AG09319 (cell line): ENCODE data around the gene MADD.

Experiments used
- DNase-seq: peaks from one replicate; pipeline ENCODE4 v3.0.0-alpha.2; 2010; ENCODE audit warnings: low read depth; ENCODE audit errors: extremely low read depth
- TF ChIP-seq, protein P1 (sequence below): IDR thresholded peaks from 2 replicates; pipeline ENCODE4 v1.5.1; 2011; ENCODE audit warnings: low read depth, mild to moderate bottlenecking, inconsistent platforms, low read length, moderate library complexity

Gene MADD

DNA sequence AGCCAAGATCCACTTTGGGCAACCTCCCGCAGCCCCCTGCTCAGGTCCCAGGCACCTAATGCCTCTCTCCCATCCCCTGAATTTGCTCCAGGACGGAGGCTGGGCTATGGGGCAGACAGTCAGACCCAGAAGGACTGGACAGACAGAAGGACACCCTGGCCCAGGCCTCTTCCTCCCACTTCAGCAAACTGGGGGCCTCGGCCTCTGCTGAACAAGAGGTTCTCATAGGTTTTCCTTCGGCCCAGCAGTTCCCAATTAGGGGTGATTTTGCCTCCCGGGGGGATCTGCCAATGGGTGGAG, 104.7 kb downstream of the MADD start:
- TF ChIP-seq, protein P1, sequence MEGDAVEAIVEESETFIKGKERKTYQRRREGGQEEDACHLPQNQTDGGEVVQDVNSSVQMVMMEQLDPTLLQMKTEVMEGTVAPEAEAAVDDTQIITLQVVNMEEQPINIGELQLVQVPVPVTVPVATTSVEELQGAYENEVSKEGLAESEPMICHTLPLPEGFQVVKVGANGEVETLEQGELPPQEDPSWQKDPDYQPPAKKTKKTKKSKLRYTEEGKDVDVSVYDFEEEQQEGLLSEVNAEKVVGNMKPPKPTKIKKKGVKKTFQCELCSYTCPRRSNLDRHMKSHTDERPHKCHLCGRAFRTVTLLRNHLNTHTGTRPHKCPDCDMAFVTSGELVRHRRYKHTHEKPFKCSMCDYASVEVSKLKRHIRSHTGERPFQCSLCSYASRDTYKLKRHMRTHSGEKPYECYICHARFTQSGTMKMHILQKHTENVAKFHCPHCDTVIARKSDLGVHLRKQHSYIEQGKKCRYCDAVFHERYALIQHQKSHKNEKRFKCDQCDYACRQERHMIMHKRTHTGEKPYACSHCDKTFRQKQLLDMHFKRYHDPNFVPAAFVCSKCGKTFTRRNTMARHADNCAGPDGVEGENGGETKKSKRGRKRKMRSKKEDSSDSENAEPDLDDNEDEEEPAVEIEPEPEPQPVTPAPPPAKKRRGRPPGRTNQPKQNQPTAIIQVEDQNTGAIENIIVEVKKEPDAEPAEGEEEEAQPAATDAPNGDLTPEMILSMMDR = no peak
- no peak for DNase-seq

DNA sequence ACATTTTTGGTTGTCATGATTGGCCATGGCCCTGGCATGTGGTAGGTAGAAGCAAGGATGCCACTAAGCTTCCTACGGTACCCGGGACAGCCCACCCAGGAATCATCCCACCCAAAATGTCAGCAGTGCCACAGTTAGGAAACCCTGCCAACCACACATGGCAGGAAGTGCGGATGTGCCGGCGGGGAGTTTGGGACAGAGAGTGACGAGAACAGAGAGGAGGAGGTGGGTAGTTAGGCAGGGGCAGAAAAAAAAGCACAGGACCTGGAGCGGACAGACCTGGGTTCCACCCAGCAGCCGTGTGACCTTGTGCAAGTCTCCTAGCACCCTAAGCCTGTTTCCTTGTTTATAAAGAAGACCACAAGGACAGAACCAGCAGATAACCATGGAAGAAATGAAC, 105.1 kb downstream of the MADD start:
- TF ChIP-seq, protein P1 = no peak

DNA sequence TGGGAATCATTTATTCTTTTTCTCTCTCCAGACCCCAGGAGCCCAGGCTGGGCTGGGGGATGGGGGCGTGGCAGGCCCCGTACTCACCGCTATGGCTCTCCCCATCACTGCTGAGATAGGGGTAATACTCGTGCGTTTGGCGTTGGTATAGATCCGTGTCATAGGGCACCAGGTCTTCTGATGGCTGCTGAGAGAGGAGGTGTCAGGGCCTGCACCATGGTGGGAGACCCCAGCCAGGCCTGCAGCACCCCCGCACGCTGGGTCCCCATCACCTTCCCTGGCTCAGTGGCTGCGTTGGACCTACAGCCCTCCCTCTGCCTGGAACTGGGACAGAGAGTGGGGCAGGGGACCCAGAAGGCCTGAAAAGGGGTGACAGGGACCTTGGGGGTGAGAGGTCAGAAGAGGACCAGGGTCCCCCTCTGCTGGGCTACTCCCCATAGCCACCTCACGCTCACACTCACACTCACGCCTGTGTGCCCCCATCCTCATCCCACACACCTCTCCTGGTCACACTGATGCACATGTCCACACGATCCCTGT, 105.7 kb downstream of the MADD start:
- TF ChIP-seq, protein P1 = no peak

More for the DNA sequence above, 105.1 kb downstream of the MADD start:
- DNase-seq = no peak

DNA sequence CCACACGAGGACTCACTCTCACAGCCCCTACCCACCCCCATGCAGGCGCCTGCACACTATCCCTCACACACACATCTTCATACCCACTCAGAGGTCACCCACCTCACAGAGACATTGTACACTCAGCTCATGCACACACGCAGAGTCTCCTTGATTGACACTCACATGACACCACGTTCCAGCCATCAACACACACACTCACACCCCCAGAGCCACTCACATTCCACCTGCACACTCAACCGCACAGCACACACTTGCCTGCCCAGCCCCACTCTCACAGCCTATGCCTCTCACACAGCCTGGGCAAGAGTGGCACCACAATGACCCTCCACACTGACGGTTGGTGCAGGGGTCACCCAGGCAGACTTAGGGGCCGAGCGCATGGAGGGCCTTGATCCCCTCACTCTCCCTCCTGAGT, 106.2 kb downstream of the MADD start:
- TF ChIP-seq, protein P1 = no peak
- DNase-seq = no peak

More for the DNA sequence above, 105.7 kb downstream of the MADD start:
- no peak for DNase-seq

DNA sequence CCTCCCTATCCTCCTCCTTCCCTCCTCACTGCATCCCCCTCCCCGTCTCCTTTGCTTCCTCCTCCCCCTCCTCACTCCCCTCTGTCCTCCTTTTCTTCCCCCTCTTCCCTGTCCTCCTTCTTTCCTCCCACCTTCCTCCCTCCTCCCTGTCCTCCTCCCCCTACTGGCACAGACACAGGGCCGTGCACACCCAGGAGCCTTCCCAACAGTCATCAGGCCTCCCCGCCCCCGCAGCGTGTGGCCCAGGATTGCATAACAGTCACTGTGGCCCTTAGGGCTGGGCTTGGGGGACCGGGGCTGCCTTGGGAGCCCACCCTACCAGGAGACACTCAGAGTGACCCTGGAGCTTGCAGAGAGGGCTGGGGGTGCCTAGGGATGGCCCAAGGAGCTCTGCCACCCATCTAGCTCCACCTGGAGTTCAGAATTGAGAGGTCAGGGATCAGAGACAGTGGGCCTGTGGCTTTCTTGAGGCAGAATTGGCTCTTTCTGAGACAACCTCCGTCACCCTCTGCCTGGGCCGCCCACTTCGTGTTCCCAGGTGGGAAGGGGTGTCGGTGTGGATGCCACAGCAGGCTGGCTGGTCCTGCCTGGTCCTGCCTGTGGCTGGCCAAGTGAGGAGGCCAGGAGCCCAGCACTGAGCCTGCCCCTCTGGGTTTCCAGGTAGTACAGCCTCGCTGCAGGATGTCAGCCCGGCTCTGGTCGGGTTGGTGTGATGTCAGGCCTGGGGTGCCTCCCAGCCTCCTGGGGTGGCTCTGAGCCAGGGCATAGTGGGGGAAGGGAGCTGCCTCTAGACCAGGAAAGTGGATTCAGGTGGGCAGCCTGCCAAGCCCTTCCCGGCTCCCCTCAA, 106.8 kb downstream of the MADD start:
- DNase-seq = no peak
- TF ChIP-seq, protein P1 = no peak

DNA sequence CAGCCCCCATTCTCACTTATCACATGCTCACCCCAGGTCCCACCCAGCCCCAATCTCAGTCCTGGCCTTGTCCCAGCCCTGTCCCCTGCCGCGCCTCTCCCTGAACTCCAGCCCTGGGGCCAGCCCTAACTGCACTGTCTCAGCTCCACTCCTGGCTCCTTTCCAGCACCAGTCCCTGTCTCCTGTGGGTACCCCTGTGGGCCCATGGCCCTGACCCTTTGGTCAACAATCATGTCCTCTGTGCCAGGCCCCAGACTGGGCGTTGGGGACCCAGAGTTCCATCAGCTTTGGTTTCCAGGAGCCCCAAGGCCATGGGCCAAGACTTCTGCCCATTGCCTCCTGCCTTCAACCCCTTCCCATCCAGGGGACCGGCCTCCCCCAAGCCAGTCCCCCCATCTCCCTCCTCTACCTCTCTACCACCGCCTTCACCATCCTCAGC, 107.7 kb downstream of the MADD start:
- no peak for DNase-seq
- TF ChIP-seq, protein P1 = no peak

DNA sequence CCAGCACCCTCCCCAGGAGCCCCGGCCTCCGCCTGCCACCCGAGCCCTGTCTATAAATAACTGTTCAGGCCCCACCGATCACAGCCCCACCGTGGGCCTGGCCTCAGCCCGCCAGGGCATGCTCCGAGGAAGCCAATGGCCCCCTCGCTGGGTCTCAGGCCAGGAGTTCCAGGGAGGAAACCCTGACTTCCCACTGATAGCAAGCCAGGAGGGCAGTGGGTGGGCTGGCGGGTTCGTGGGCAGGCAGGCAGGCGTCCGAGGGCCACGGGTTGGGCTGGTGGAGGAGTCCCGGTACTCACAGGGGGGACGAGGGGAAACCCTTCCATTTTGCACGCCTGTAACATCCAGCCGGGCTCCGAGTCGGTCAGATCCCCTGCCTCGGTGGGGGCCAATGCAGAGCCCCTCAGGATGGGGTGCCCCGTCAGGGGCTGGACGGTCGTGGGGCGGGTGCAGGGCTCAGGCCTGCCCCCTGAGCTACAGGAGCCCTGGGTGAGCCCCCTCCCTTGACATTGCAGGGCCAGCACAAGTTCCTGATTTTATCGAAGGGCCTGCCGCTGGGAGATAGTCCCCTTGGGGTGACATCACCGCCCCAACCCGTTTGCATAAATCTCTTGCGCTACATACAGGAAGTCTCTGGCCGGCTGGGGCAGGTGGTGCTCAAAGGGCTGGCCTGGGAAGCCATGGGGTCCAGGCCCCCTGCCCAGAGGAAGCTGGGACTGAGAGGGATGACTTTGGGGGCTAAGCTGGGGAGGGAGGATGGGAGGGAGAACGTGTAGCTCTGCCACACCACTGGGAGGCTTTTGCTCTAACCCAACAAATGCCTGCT, 108.3 kb downstream of the MADD start, which contains the start of gene SPI1:
SPI1 (minus strand) TSS at position 538 of the 826 bp plus-strand sequence; CDS start at position 344, 194 bp downstream.
- no peak for DNase-seq
- TF ChIP-seq, protein P1 = no peak
